ENCODE results near the gene CA5B. TPM values are rescaled to one million over a fixed set of nuclear protein-coding genes. Genes with fewer than 3 reads are reported as not detected.
"Not testable (repeated sequence)": the region's sequence is repeated elsewhere in the genome, so short reads cannot be mapped to it uniquely, and the experiment has no call there.

CA5B gene
- total and polyA plus RNA-seq, 7 donors = 0.46 to 8.6 (median 3.9) TPM

DNA sequence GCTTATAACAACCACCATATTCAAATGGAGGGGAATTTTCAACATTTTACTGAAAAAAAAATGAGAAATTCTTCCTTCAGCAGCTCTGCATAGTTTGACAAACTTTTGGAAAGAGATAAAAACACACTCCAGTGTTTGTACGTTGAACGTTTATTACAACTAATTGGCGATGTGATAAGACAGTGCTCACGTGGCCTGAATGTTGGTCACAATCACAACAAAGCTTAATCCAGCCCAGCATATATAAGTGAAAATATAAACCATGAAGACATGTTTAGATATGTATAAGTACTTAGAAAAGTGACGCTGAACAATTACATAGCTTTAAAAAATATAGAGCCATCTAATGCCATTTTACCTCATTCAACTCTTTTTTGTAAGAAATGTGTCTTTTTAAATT lies 87.9 kb downstream of the CA5B start:
- WGBS, 2 donors = 71 to 83% methylated on average over 5 of the region's 5 CpGs
- TF ChIP-seq EP300 (IDR thresholded peaks at IDR 0.05) (no peak), POLR2AphosphoS5 (IDR thresholded peaks at IDR 0.05) (no peak), POLR2A (IDR thresholded peaks at IDR 0.05) (no peak)
- TF ChIP-seq, protein P1, sequence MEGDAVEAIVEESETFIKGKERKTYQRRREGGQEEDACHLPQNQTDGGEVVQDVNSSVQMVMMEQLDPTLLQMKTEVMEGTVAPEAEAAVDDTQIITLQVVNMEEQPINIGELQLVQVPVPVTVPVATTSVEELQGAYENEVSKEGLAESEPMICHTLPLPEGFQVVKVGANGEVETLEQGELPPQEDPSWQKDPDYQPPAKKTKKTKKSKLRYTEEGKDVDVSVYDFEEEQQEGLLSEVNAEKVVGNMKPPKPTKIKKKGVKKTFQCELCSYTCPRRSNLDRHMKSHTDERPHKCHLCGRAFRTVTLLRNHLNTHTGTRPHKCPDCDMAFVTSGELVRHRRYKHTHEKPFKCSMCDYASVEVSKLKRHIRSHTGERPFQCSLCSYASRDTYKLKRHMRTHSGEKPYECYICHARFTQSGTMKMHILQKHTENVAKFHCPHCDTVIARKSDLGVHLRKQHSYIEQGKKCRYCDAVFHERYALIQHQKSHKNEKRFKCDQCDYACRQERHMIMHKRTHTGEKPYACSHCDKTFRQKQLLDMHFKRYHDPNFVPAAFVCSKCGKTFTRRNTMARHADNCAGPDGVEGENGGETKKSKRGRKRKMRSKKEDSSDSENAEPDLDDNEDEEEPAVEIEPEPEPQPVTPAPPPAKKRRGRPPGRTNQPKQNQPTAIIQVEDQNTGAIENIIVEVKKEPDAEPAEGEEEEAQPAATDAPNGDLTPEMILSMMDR (IDR thresholded peaks at IDR 0.05) = no peak
- Histone ChIP-seq H3K36me3 (peaks cover 0 to 18% (median 3%) of the 10 kb centered on the region in 4 donors), H3K4me1 (no peaks in the 10 kb centered on the region), H3K9me3 (no peaks in the 10 kb centered on the region), H3K4me3 (no peak overlapping the region), H3K27me3 (no peaks in the 10 kb centered on the region), H3K27ac (no peak overlapping the region)
- intact Hi-C loops (cut with DNase I) = no loop called here
- DNase-seq = no peak

DNA sequence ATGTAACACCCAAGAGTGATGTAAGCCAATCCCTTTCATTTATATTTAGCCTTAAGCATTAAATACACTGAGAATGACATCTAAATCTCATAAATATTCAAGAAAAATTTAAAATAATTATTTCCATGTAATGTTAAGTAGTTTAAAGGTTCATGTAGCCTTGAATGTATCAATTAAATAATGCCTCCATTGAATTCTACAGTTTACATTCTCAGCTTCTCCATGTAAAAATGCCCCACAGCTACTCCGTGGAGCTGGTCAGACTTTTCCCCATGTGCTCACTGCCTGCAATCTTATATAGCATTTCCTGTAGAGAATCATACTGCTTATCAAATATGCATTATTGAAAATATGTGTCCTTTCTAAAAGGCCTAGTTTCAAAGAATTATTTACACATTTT lies 91.1 kb downstream of the CA5B start:
- H3K4me3 ChIP-seq = no peak overlapping the region
- 84 to 97% methylated on average over 1 of the region's 1 CpG for WGBS, 2 donors
- H3K27me3 ChIP-seq = no peaks in the 10 kb centered on the region
- H3K27ac ChIP-seq = no peak overlapping the region
- TF ChIP-seq EP300 (IDR thresholded peaks at IDR 0.05) (no peak), POLR2AphosphoS5 (IDR thresholded peaks at IDR 0.05) (no peak), POLR2A (IDR thresholded peaks at IDR 0.05) (no peak)
- TF ChIP-seq, protein P1 (IDR thresholded peaks at IDR 0.05) = no peak
- intact Hi-C loops (cut with DNase I) = no loop called here
- H3K9me3 ChIP-seq = no peaks in the 10 kb centered on the region
- DNase-seq = no peak
- H3K4me1 ChIP-seq = no peaks in the 10 kb centered on the region
- H3K36me3 ChIP-seq = no peaks in the 10 kb centered on the region

DNA sequence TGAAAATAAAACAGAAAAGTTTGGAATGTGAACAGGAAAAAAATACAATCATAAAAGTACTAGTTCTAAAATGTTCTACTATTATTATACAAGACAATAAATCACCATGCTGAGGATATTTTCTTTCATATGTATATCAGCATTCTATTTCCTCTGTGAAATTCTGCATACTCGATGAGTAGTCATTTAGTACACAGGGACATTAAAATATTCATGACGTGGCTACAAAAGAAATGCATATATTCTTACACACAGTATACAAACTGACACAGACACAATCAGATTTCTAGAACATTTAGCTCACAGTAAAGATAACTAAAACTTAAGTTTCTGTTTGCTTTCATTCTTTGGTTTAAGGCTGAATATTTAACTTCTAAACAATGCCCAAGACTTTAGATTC lies 93.3 kb downstream of the CA5B start:
- H3K36me3 ChIP-seq; DNase-seq; H3K4me1 ChIP-seq; H3K27ac ChIP-seq; H3K9me3 ChIP-seq; H3K4me3 ChIP-seq; intact Hi-C loops (cut with DNase I); H3K27me3 ChIP-seq: not testable (repeated sequence)
- WGBS, 2 donors = 71 to 100% methylated on average over 1 of the region's 2 CpGs

DNA sequence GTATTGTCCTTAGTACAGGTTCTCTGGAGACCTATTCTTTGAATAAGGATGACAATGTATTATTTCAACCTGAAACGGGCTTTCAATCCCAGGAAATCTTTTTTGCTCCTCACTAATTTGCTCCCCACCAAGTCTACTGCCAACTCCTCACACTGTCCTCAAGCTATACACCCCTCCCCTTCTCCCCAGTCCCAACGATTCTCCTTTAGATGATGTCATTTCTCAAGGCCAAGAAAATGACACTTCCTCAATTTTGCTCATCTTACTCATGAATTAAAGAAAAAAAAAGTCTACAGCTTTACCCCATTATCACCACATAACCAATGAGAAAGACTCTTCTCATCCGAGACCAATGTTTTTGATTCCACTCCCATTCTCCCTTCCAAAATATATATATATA lies 96.0 kb downstream of the CA5B start:
- DNase-seq = no peak
- WGBS, 2 donors = 74 to 75% methylated on average over 3 of the region's 3 CpGs
- Histone ChIP-seq H3K9me3 (no peaks in the 10 kb centered on the region), H3K4me1 (no peaks in the 10 kb centered on the region), H3K27ac (no peak overlapping the region), H3K27me3 (no peaks in the 10 kb centered on the region), H3K36me3 (no peaks in the 10 kb centered on the region), H3K4me3 (no peak overlapping the region)
- no peak for TF ChIP-seq POLR2A (IDR thresholded peaks at IDR 0.05)
- TF ChIP-seq POLR2AphosphoS5 (IDR thresholded peaks at IDR 0.05) = no peak
- no peak for TF ChIP-seq EP300 (IDR thresholded peaks at IDR 0.05)
- TF ChIP-seq, protein P1 (IDR thresholded peaks at IDR 0.05) = no peak
- intact Hi-C loops (cut with DNase I) = no loop called here

DNA sequence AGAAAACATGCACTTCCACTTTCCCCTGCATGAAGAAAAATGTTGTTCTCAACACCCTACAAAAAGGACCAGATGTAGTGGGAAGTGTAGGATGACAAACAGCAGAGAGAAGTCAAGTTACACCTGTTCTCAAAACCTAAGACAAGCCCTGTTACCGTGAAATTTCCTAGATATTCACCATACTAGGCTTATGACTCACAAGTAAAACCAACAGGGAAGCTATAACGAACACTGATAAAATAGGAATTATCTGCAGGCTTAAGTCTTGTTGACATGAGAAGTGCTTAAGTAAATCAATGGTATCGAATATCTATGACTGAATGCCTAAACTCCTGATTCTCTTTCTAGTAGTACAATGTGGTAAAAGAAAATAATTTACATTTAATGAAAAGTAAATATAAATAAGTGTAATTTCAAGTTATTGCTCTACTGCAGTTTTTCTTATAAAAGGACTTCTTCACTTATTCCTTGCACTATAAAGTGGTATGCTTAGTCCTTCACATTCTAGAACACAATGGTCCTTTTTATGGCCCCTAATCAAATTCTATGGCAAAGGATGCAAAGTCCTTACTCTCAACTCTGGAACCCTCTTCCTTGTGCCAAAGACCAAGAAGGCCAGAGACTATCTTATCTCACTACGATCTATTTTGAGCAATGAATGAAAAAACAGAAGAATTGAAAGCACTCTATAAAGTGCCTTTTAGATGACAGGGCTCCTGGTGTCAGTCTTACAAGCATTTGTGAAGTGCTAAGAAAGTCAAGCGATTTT lies 96.9 kb downstream of the CA5B start:
- Histone ChIP-seq H3K36me3 (no peaks in the 10 kb centered on the region), H3K27ac (no peak overlapping the region), H3K4me3 (no peak overlapping the region), H3K27me3 (no peaks in the 10 kb centered on the region), H3K4me1 (no peaks in the 10 kb centered on the region), H3K9me3 (no peaks in the 10 kb centered on the region)
- intact Hi-C loops (cut with DNase I) = no loop called here
- TF ChIP-seq, protein P1 (IDR thresholded peaks at IDR 0.05) = no peak
- no peak for TF ChIP-seq POLR2AphosphoS5 (IDR thresholded peaks at IDR 0.05)
- no peak for TF ChIP-seq EP300 (IDR thresholded peaks at IDR 0.05)
- TF ChIP-seq POLR2A (IDR thresholded peaks at IDR 0.05) = no peak
- DNase-seq = no peak
- 27 to 68% methylated on average over 5 of the region's 5 CpGs for WGBS, 2 donors

Small RNA genes lying within 50 kb of the gene (small RNA-seq; reads per million reads assigned to genes)
- gene RF00409 = 0 reads per million in 3 donors

Other genes starting within 250 kb of the CA5B start
- gene PIR, start 244.9 kb upstream of the CA5B start, total RNA-seq = 10 to 100 TPM in 3 of 4 donors, 1 to 10 TPM in 1; 4.5 to 22.1 (median 15.8) TPM
- 10 to 100 TPM in 2 of 3 donors, 1 to 10 TPM in 1; 6.0 to 11.6 (median 11.4) TPM for gene PIR, start 244.9 kb upstream of the CA5B start, polyA plus RNA-seq
- gene BMX, start 237.5 kb upstream of the CA5B start, total RNA-seq = 1 to 10 TPM in 3 of 4 donors, under 1 TPM in 1; 0.68 to 3.0 (median 2.1) TPM
- gene BMX, start 237.5 kb upstream of the CA5B start, polyA plus RNA-seq = 1 to 10 TPM; 1.4 to 4.8 (median 2.9) TPM
- 1 to 10 TPM in 1 of 4 donors, under 1 TPM in 1, not detected in 2; 0.33 to 2.1 TPM for gene ACE2, start 137.3 kb upstream of the CA5B start, total RNA-seq
- 10 to 100 TPM in 1 of 3 donors, 1 to 10 TPM in 2; 4.2 to 12.8 (median 4.6) TPM for gene ACE2, start 137.3 kb upstream of the CA5B start, polyA plus RNA-seq
- gene CLTRN, start 73.5 kb upstream of the CA5B start, total RNA-seq = under 1 TPM in 1 of 4 donors, not detected in 3; 0.33 TPM
- under 1 TPM in 2 of 3 donors, not detected in 1; 0.12 to 0.60 TPM for gene CLTRN, start 73.5 kb upstream of the CA5B start, polyA plus RNA-seq
- gene ZRSR2, start 52.2 kb downstream of the CA5B start, total RNA-seq = 10 to 100 TPM in 2 of 4 donors, 1 to 10 TPM in 2; 6.8 to 13.8 (median 11.8) TPM
- gene ZRSR2, start 52.2 kb downstream of the CA5B start, polyA plus RNA-seq = 10 to 100 TPM in 2 of 3 donors, 1 to 10 TPM in 1; 8.6 to 15.6 (median 12.6) TPM
- gene AP1S2, start 116.5 kb downstream of the CA5B start, total RNA-seq = 100 to 1,000 TPM in 1 of 4 donors, 10 to 100 TPM in 3; 71.6 to 156 (median 93.5) TPM
- gene AP1S2, start 116.5 kb downstream of the CA5B start, polyA plus RNA-seq = 10 to 100 TPM; 19.1 to 21.0 (median 20.8) TPM